Suprapubic skin (tissue), 4 donors: ENCODE results near the gene ROCK1. TPM values are rescaled to one million over a fixed set of nuclear protein-coding genes. Genes with fewer than 3 reads are reported as not detected.

Source experiments
- DNase-seq, 2 donors: peaks; one replicate each; pipeline ENCODE4 v3.0.0-alpha.2; 2019; ENCODE audit warnings: low spot score in 2 of 2
- H3K27ac ChIP-seq: fragments of 200-600 bp; sonication (generic); one replicate; pipeline ENCODE4 v1.5.1; 2019
- H3K27me3 ChIP-seq: fragments of 200-600 bp; sonication (generic); one replicate; pipeline ENCODE4 v1.5.1; 2019
- H3K36me3 ChIP-seq: fragments of 200-600 bp; sonication (generic); one replicate; pipeline ENCODE4 v1.5.1; 2019
- H3K4me1 ChIP-seq: fragments of 200-600 bp; sonication (generic); one replicate; pipeline ENCODE4 v1.5.1; 2019
- H3K4me3 ChIP-seq: fragments of 200-600 bp; sonication (generic); one replicate; pipeline ENCODE4 v1.5.1; 2019; ENCODE audit warnings: mild to moderate bottlenecking
- H3K9me3 ChIP-seq: fragments of 200-600 bp; sonication (generic); one replicate; pipeline ENCODE4 v1.5.1; 2019
- CTCF ChIP-seq, 2 donors: fragments of 200-600 bp in 1 of 2; fragments of 450-650 bp in 1 of 2; sonication (generic) in 1 of 2; IDR thresholded peaks; one replicate each; pipeline ENCODE4 v1.5.1; 2016 to 2019; ENCODE audit warnings: antibody characterized with exemption in 2 of 2, mild to moderate bottlenecking in 1 of 2, moderate library complexity in 1 of 2
- EP300 ChIP-seq: sonication (generic); formaldehyde crosslinking; IDR thresholded peaks from one replicate; pipeline ENCODE4 v1.6.1; 2017; ENCODE audit warnings: antibody characterized with exemption
- POLR2A ChIP-seq, 2 donors: fragments of 450-650 bp; IDR thresholded peaks; one replicate each; pipeline ENCODE4 v1.6.1; 2017; ENCODE audit warnings: antibody characterized with exemption in 2 of 2, mild to moderate bottlenecking in 2 of 2, moderate library complexity in 2 of 2
- POLR2AphosphoS5 ChIP-seq, 3 donors: sonication (generic); formaldehyde crosslinking; IDR thresholded peaks; one replicate each; pipeline ENCODE4 v1.6.1; 2017; ENCODE audit warnings: antibody characterized with exemption in 3 of 3
- WGBS: methylation state at CpG from one replicate; pipeline ENCODE4 v1.1.5; 2018; 5-methylcytosine and 5-hydroxymethylcytosine counted together
- total RNA-seq, 4 donors: library from RNA; depleted of rRNA; stranded (reverse); fragments of >200 nt; gene quantifications; one replicate each; pipeline ENCODE4 v1.1.0, GENCODE V29; 2016

The ROCK1 gene
- total RNA-seq, 4 donors from 2014 or later = 11.6 to 51.9 (median 26.2) TPM

GRCh38 chr18:21074336-21075323, 37.0 kb downstream of the ROCK1 start:
- no peak for DNase-seq
- Histone ChIP-seq H3K27me3 (no peaks in the 10 kb centered on the region), H3K4me1 (peaks cover 29% of the 10 kb centered on the region), H3K27ac (no peak overlapping the region), H3K36me3 (no peaks in the 10 kb centered on the region), H3K9me3 (no peaks in the 10 kb centered on the region), H3K4me3 (no peak overlapping the region)
- 46% methylated on average over 3 of the region's 3 CpGs for WGBS
- TF ChIP-seq POLR2AphosphoS5 (IDR thresholded peaks at IDR 0.05) (no peak), EP300 (no peak), POLR2A (IDR thresholded peaks at IDR 0.05) (no peak), CTCF (IDR thresholded peaks at IDR 0.05) (no peak)

- H3K27me3 ChIP-seq = no peaks in the 10 kb centered on the region
- no peak overlapping the region for H3K4me3 ChIP-seq
- H3K4me1 ChIP-seq = peaks cover 26% of the 10 kb centered on the region
- H3K27ac ChIP-seq = no peak overlapping the region
- no peak for DNase-seq
- no peaks in the 10 kb centered on the region for H3K9me3 ChIP-seq
- TF ChIP-seq EP300 = no peak
- TF ChIP-seq POLR2A (IDR thresholded peaks at IDR 0.05) = no peak
- TF ChIP-seq POLR2AphosphoS5 (IDR thresholded peaks at IDR 0.05) = no peak
- TF ChIP-seq CTCF (IDR thresholded peaks at IDR 0.05) = no peak
- no peaks in the 10 kb centered on the region for H3K36me3 ChIP-seq
These were observed 38.4 kb downstream of the ROCK1 start for GRCh38 chr18:21073180-21073579.

- Histone ChIP-seq H3K27ac (no peak overlapping the region), H3K9me3 (no peaks in the 10 kb centered on the region), H3K36me3 (no peaks in the 10 kb centered on the region), H3K4me1 (peaks cover 22% of the 10 kb centered on the region), H3K4me3 (no peak overlapping the region), H3K27me3 (no peaks in the 10 kb centered on the region)
- 98% methylated on average over 4 of the region's 4 CpGs for WGBS
- TF ChIP-seq EP300 (no peak), POLR2A (IDR thresholded peaks at IDR 0.05) (no peak), POLR2AphosphoS5 (IDR thresholded peaks at IDR 0.05) (no peak), CTCF (IDR thresholded peaks at IDR 0.05) (no peak)
- no peak for DNase-seq
These were observed 40.5 kb downstream of the ROCK1 start for GRCh38 chr18:21071071-21071470.

GRCh38 chr18:21069468-21069867, 42.1 kb downstream of the ROCK1 start:
- Histone ChIP-seq H3K27ac (no peak overlapping the region), H3K4me3 (no peak overlapping the region), H3K4me1 (peaks cover 9% of the 10 kb centered on the region), H3K9me3 (no peaks in the 10 kb centered on the region), H3K36me3 (no peaks in the 10 kb centered on the region), H3K27me3 (no peaks in the 10 kb centered on the region)
- no peak for DNase-seq
- 92% methylated on average over 1 of the region's 1 CpG for WGBS
- TF ChIP-seq POLR2A (IDR thresholded peaks at IDR 0.05) (no peak), POLR2AphosphoS5 (IDR thresholded peaks at IDR 0.05) (no peak), CTCF (IDR thresholded peaks at IDR 0.05) (no peak), EP300 (no peak)

- Histone ChIP-seq H3K36me3 (no peaks in the 10 kb centered on the region), H3K4me3 (no peak overlapping the region), H3K27me3 (no peaks in the 10 kb centered on the region), H3K9me3 (no peaks in the 10 kb centered on the region), H3K4me1 (no peaks in the 10 kb centered on the region), H3K27ac (no peak overlapping the region)
- DNase-seq = no peak
- TF ChIP-seq POLR2A (IDR thresholded peaks at IDR 0.05) (no peak), POLR2AphosphoS5 (IDR thresholded peaks at IDR 0.05) (no peak), CTCF (IDR thresholded peaks at IDR 0.05) (no peak), EP300 (no peak)
These were observed 47.3 kb downstream of the ROCK1 start for GRCh38 chr18:21064347-21064746.
